ENCODE results near the gene WDR72. TPM values are rescaled to one million over a fixed set of nuclear protein-coding genes. Genes with fewer than 3 reads are reported as not detected.

The WDR72 gene
- total and polyA plus RNA-seq, 2 of the 8 experiments (the other 6 are each of a cell fraction or from before 2014, with no cell fraction given), result 1.2 to 1.9 TPM

- Histone ChIP-seq H3K4me1 (replicated peaks in 1 of 4; ENCODE audit: control insufficient read depth in 3 of 4, insufficient read depth in 4 of 4, low read length in 3 of 4) (peaks cover 2 to 5% (median 4%) of the 10 kb centered on the region in 4 experiments; a peak in 6 of 7 replicates), H3K23ac (ENCODE audit: insufficient read length) (no peak overlapping the region), H4K20me1 (replicated peaks in 1 of 2; ENCODE audit: control insufficient read depth in 1 of 2, insufficient read depth in 2 of 2, low read length in 2 of 2) (no peaks in the 10 kb centered on the region), H3K23me2 (ENCODE audit: low read depth, low read length) (no peaks in the 10 kb centered on the region), H4K8ac (ENCODE audit: extremely low read depth, insufficient read depth, low read length) (peak overlapping the region; percentile 45; the same call in 1 of the 2 replicates), H4K91ac (replicated peaks; ENCODE audit: insufficient read length, low read length) (peak overlapping the region; percentile 74), H3K9ac (replicated peaks in 1 of 4; ENCODE audit: extremely low read depth in 1 of 4, low read depth in 3 of 4, low read length in 3 of 4) (no peak overlapping the region; a peak in 1 of 7 replicates), H3K79me2 (ENCODE audit: control insufficient read depth in 1 of 2, insufficient read depth in 2 of 2, low read length in 2 of 2) (no peaks in the 10 kb centered on the region), H2BK12ac (ENCODE audit: low read depth, low read length) (peak overlapping the region; percentile 99), H3K56ac (replicated peaks; ENCODE audit: insufficient read length, low read depth, low read length) (no peak overlapping the region), H3K4me2 (ENCODE audit: insufficient read depth in 1 of 2, low read depth in 2 of 2, low read length in 2 of 2) (0 out of 4 replicates have a peak overlapping the region, but pooled peaks of 1 of the 2 experiments have one; percentile 29), H3K4me3 (ENCODE audit: extremely low read depth in 1 of 4, insufficient read depth in 2 of 4, low read depth in 3 of 4, low read length in 4 of 4) (peak overlapping the region in 2 of 4 experiments; percentile 3 to 24; a peak in 1 of 8 replicates), H3K18ac (ENCODE audit: extremely low read depth, low read length) (peak overlapping the region; percentile 82), H3K4ac (replicated peaks; ENCODE audit: insufficient read length, low read depth, low read length) (peak overlapping the region; percentile 69), H3K9me3 (ENCODE audit: insufficient read depth in 2 of 2, low read depth in 1 of 2, low read length in 1 of 2) (peaks cover 0 to 1% of the 10 kb centered on the region in 2 experiments; a peak in 1 of 4 replicates), H4K5ac (ENCODE audit: insufficient read length, low read depth, low read length) (no peak overlapping the region), H2BK120ac (replicated peaks; ENCODE audit: low read depth, low read length) (peak overlapping the region; percentile 54), H3K79me1 (ENCODE audit: low read depth, low read length) (no peaks in the 10 kb centered on the region), H3K36me3 (ENCODE audit: control insufficient read depth in 2 of 4, insufficient read depth in 4 of 4, low read length in 3 of 4) (no peaks in the 10 kb centered on the region), H2AFZ (ENCODE audit: low read length) (no peak overlapping the region), H3K14ac (ENCODE audit: insufficient read length) (no peak overlapping the region), H2AK5ac (ENCODE audit: low read depth, low read length) (peak overlapping the region; percentile 39; the same call in 1 of the 2 replicates), H3K27me3 (replicated peaks in 1 of 4; ENCODE audit: control insufficient read depth in 3 of 4, extremely low read depth in 1 of 4, insufficient read depth in 3 of 4, low read length in 3 of 4) (no peaks in the 10 kb centered on the region), H2BK5ac (ENCODE audit: low read depth, low read length) (peak overlapping the region; percentile 89), H2BK15ac (ENCODE audit: low read length) (no peak overlapping the region; the same call in 1 of the 2 replicates), H3K27ac (ENCODE audit: low read depth, low read length) (peak overlapping the region; percentile 66), H2BK20ac (ENCODE audit: low read length) (peak overlapping the region; percentile 98)
- ChIA-PET CTCF (ENCODE audit: partially characterized antibody) (interaction anchor here (0.6 to 1.7 kb wide), 3 partner anchors 39 to 1406 kb away, joined by 3 to 4 read pairs (median 3); no protein-coding TSS in a partner anchor), POLR2A (ENCODE audit: partially characterized antibody) (interaction anchor here (0.8 kb wide), 1 partner anchor 9 kb away, joined by 3 read pairs; no protein-coding TSS in a partner anchor)
- FAIRE-seq (no peak), DNase-seq (ENCODE audit: low read depth in 1 of 2, low spot score in 2 of 2) (no peak)
- no peak for TF ChIP-seq TAF7 (optimal IDR thresholded peaks at IDR 0.05; ENCODE audit: borderline replicate concordance, low read depth, low read length)
- peak; percentile 40 for TF ChIP-seq ASH2L (IDR thresholded peaks at IDR 0.05; ENCODE audit: low read length)
- peak; percentile 65; the same call in 1 of the 2 replicates for TF ChIP-seq YY1 (IDR thresholded peaks at IDR 0.05; ENCODE audit: low read depth, low read length)
- TF ChIP-seq MAFK (IDR thresholded peaks at IDR 0.05; ENCODE audit: low read depth, low read length), result no peak
- 94% methylated on average over 22 of the region's 22 CpGs; no CpG with 5 or more reads in 1 of the 2 experiments for WGBS, 2 experiments (ENCODE audit: extremely low coverage in 1 of 2, insufficient coverage in 1 of 2, insufficient read length in 1 of 2, insufficient replicate concordance in 2 of 2, low coverage in 1 of 2, low lambda C conversion rate in 2 of 2, missing lambda C conversion rate in 1 of 2)
Measured at GRCh38 chr15:53625962-53626845, 133.3 kb downstream of the WDR72 start.
